Measurements from ENCODE around the gene MID1. TPM values are rescaled to one million over a fixed set of nuclear protein-coding genes. Genes with fewer than 3 reads are reported as not detected.

Gene MID1
- total RNA-seq, 1 donor from 2014 or later = 31.2 TPM

GRCh38 chrX:10557166-10557565, 63.2 kb downstream of the MID1 start:
- DNase-seq (ENCODE audit: low read depth) (no peak), FAIRE-seq (no peak)
- Histone ChIP-seq H3K4me1 (ENCODE audit: insufficient read depth, low read length) (no peaks in the 10 kb centered on the region), H3K9ac (ENCODE audit: low read length) (no peak overlapping the region), H3K4me3 (ENCODE audit: insufficient read depth, low read depth, low read length) (no peak overlapping the region), H3K27me3 (ENCODE audit: insufficient read depth, low read length) (no peaks in the 10 kb centered on the region), H3K9me3 (ENCODE audit: insufficient read depth, low read depth, low read length) (no peaks in the 10 kb centered on the region), H3K79me2 (ENCODE audit: insufficient read depth, low read length) (peaks cover 54% of the 10 kb centered on the region), H3K4me2 (ENCODE audit: low read length) (no peak overlapping the region), H3K27ac (ENCODE audit: low read depth, low read length) (no peak overlapping the region), H3K36me3 (ENCODE audit: insufficient read depth, low read length) (no peaks in the 10 kb centered on the region), H2AFZ (ENCODE audit: low read depth, low read length) (no peak overlapping the region), H4K20me1 (ENCODE audit: insufficient read depth, low read length) (peaks cover 6% of the 10 kb centered on the region)
- H3K4me3 Mint-ChIP-seq (ENCODE audit: unreplicated experiment) = no peak overlapping the region
- no peaks in the 10 kb centered on the region for H3K27me3 Mint-ChIP-seq (ENCODE audit: low read depth, unreplicated experiment)
- TF ChIP-seq EZH2 (IDR thresholded peaks at IDR 0.05; ENCODE audit: insufficient read depth, low read length) (no peak), CTCF (IDR thresholded peaks at IDR 0.05; ENCODE audit: insufficient read depth, low read depth, low read length) (no peak)
- no peaks in the 10 kb centered on the region for H3K9me3 Mint-ChIP-seq (ENCODE audit: unreplicated experiment)
- H3K27ac Mint-ChIP-seq (ENCODE audit: unreplicated experiment) = no peak overlapping the region
- no peaks in the 10 kb centered on the region for H3K4me1 Mint-ChIP-seq (ENCODE audit: low read depth, unreplicated experiment)
- H3K36me3 Mint-ChIP-seq (ENCODE audit: low read depth, unreplicated experiment) = no peaks in the 10 kb centered on the region

- Mint-ChIP-seq H3K36me3 (ENCODE audit: low read depth, unreplicated experiment) (no peaks in the 10 kb centered on the region), H3K27ac (ENCODE audit: unreplicated experiment) (no peak overlapping the region), H3K4me1 (ENCODE audit: low read depth, unreplicated experiment) (no peaks in the 10 kb centered on the region), H3K4me3 (ENCODE audit: unreplicated experiment) (no peak overlapping the region), H3K27me3 (ENCODE audit: low read depth, unreplicated experiment) (no peaks in the 10 kb centered on the region), H3K9me3 (ENCODE audit: unreplicated experiment) (no peaks in the 10 kb centered on the region)
- Histone ChIP-seq H3K9ac (ENCODE audit: low read length) (no peak overlapping the region), H3K4me3 (ENCODE audit: insufficient read depth, low read depth, low read length) (no peak overlapping the region), H3K79me2 (ENCODE audit: insufficient read depth, low read length) (peaks cover 58% of the 10 kb centered on the region), H3K27ac (ENCODE audit: low read depth, low read length) (no peak overlapping the region), H3K4me1 (ENCODE audit: insufficient read depth, low read length) (no peaks in the 10 kb centered on the region), H3K27me3 (ENCODE audit: insufficient read depth, low read length) (no peaks in the 10 kb centered on the region), H3K9me3 (ENCODE audit: insufficient read depth, low read depth, low read length) (no peaks in the 10 kb centered on the region), H2AFZ (ENCODE audit: low read depth, low read length) (no peak overlapping the region), H3K4me2 (ENCODE audit: low read length) (no peak overlapping the region), H3K36me3 (ENCODE audit: insufficient read depth, low read length) (no peaks in the 10 kb centered on the region), H4K20me1 (ENCODE audit: insufficient read depth, low read length) (peaks cover 6% of the 10 kb centered on the region)
- TF ChIP-seq CTCF (IDR thresholded peaks at IDR 0.05; ENCODE audit: insufficient read depth, low read depth, low read length) = no peak
- no peak for TF ChIP-seq EZH2 (IDR thresholded peaks at IDR 0.05; ENCODE audit: insufficient read depth, low read length)
- FAIRE-seq = no peak
- no peak for DNase-seq (ENCODE audit: low read depth)
Measured at GRCh38 chrX:10556405-10556804, 64.0 kb downstream of the MID1 start.

GRCh38 chrX:10555846-10556245, 64.5 kb downstream of the MID1 start:
- H3K9me3 Mint-ChIP-seq (ENCODE audit: unreplicated experiment) = no peaks in the 10 kb centered on the region
- no peaks in the 10 kb centered on the region for H3K27me3 ChIP-seq (ENCODE audit: insufficient read depth, low read length)

More at GRCh38 chrX:10555846-10556245, 64.5 kb downstream of the MID1 start:
- peaks cover 6% of the 10 kb centered on the region for H4K20me1 ChIP-seq (ENCODE audit: insufficient read depth, low read length)
- no peak overlapping the region for H2AFZ ChIP-seq (ENCODE audit: low read depth, low read length)
- H3K4me1 ChIP-seq (ENCODE audit: insufficient read depth, low read length) = no peaks in the 10 kb centered on the region
- Mint-ChIP-seq H3K4me1 (ENCODE audit: low read depth, unreplicated experiment) (no peaks in the 10 kb centered on the region), H3K4me3 (ENCODE audit: unreplicated experiment) (no peak overlapping the region), H3K36me3 (ENCODE audit: low read depth, unreplicated experiment) (no peaks in the 10 kb centered on the region), H3K27me3 (ENCODE audit: low read depth, unreplicated experiment) (no peaks in the 10 kb centered on the region), H3K27ac (ENCODE audit: unreplicated experiment) (no peak overlapping the region)
- no peak for FAIRE-seq
- no peak for TF ChIP-seq CTCF (IDR thresholded peaks at IDR 0.05; ENCODE audit: insufficient read depth, low read depth, low read length)
- no peak for TF ChIP-seq EZH2 (IDR thresholded peaks at IDR 0.05; ENCODE audit: insufficient read depth, low read length)
- no peak for DNase-seq (ENCODE audit: low read depth)
- H3K27ac ChIP-seq (ENCODE audit: low read depth, low read length) = no peak overlapping the region
- no peak overlapping the region for H3K4me2 ChIP-seq (ENCODE audit: low read length)
- peaks cover 58% of the 10 kb centered on the region for H3K79me2 ChIP-seq (ENCODE audit: insufficient read depth, low read length)
- H3K9me3 ChIP-seq (ENCODE audit: insufficient read depth, low read depth, low read length) = no peaks in the 10 kb centered on the region
- no peaks in the 10 kb centered on the region for H3K36me3 ChIP-seq (ENCODE audit: insufficient read depth, low read length)
- H3K4me3 ChIP-seq (ENCODE audit: insufficient read depth, low read depth, low read length) = no peak overlapping the region
- no peak overlapping the region for H3K9ac ChIP-seq (ENCODE audit: low read length)

Data from astrocyte (in vitro differentiated cells and primary cell).